ENCODE results near the gene SDF2.

GRCh38 chr17:28623696-28624095 is 38.0 kb downstream of the SDF2 start:
- no peak for TF ChIP-seq CTCF (IDR thresholded peaks at IDR 0.05)
- no peak for TF ChIP-seq POLR2A (IDR thresholded peaks at IDR 0.05)
- TF ChIP-seq EP300 (IDR thresholded peaks at IDR 0.05): no peak
